SK-N-SH treated with all-trans-retinoic acid at 6 μM for 48 hours (cell line): Measurements from ENCODE around the gene COL4A5.

ENCODE experiments used
- ATAC-seq: fragments of 200-7000 bp; cut with Tn5 transposase; 3 replicates; pipeline ENCODE4 v1.9.1; 2020; ENCODE audit warnings: mild to moderate bottlenecking, moderate library complexity
- ARNTL ChIP-seq: fragments of 450-650 bp; formaldehyde crosslinking; IDR thresholded peaks from 2 replicates; pipeline ENCODE4 v1.5.0; 2020; ENCODE audit warnings: low read depth, mild to moderate bottlenecking, moderate library complexity, borderline replicate concordance
- BACH2 ChIP-seq: fragments of 250-450 bp; sonication (Bioruptor Pico); IDR thresholded peaks from 2 replicates; pipeline ENCODE4 v1.9.0; 2021; ENCODE audit warnings: mild to moderate bottlenecking, borderline replicate concordance
- CREB5 ChIP-seq: fragments of 250-450 bp; sonication (Bioruptor Pico); IDR thresholded peaks from 2 replicates; pipeline ENCODE4 v1.5.1; 2020; ENCODE audit warnings: low read depth, mild to moderate bottlenecking, moderate library complexity
- CSDC2 ChIP-seq: fragments of 250-450 bp; sonication (Bioruptor Pico); IDR thresholded peaks from 2 replicates; pipeline ENCODE4 v1.5.0; 2020; ENCODE audit warnings: mild to moderate bottlenecking, moderate library complexity
- CSRNP3 ChIP-seq: fragments of 250-450 bp; sonication (Bioruptor Pico); IDR thresholded peaks from 2 replicates; pipeline ENCODE4 v1.5.1; 2021; ENCODE audit warnings: mild to moderate bottlenecking, moderate library complexity
- ESRRG ChIP-seq: fragments of 250-450 bp; sonication (Bioruptor Pico); IDR thresholded peaks from 2 replicates; pipeline ENCODE4 v1.6.1; 2021; ENCODE audit warnings: mild to moderate bottlenecking
- ISL1 ChIP-seq: fragments of 250-450 bp; sonication (Bioruptor Pico); IDR thresholded peaks from 2 replicates; pipeline ENCODE4 v2.1.2; 2022; ENCODE audit warnings: mild to moderate bottlenecking, moderate library complexity
- OSR1 ChIP-seq: fragments of 250-450 bp; sonication (Bioruptor Pico); IDR thresholded peaks from 2 replicates; pipeline ENCODE4 v1.8.0; 2022; ENCODE audit warnings: moderate library complexity, mild to moderate bottlenecking, inconsistent platforms
- PATZ1 ChIP-seq: fragments of 250-450 bp; sonication (Bioruptor Pico); IDR thresholded peaks from 2 replicates; pipeline ENCODE4 v1.8.0; 2020; ENCODE audit warnings: mild to moderate bottlenecking, moderate library complexity, borderline replicate concordance
- POU6F1 ChIP-seq: fragments of 250-450 bp; sonication (Bioruptor Pico); IDR thresholded peaks from 2 replicates; pipeline ENCODE4 v1.8.0; 2021; ENCODE audit warnings: low read depth, mild to moderate bottlenecking, moderate library complexity, borderline replicate concordance
- PPARA ChIP-seq: fragments of 250-450 bp; sonication (Bioruptor Pico); IDR thresholded peaks from 2 replicates; pipeline ENCODE4 v1.5.0; 2020; ENCODE audit warnings: mild to moderate bottlenecking, borderline replicate concordance
- RARB ChIP-seq: fragments of 250-450 bp; sonication (Bioruptor Pico); IDR thresholded peaks from 2 replicates; pipeline ENCODE4 v1.8.0; 2021; ENCODE audit warnings: mild to moderate bottlenecking, moderate library complexity
- SNAI2 ChIP-seq: fragments of 250-450 bp; sonication (Bioruptor Pico); IDR thresholded peaks from 2 replicates; pipeline ENCODE4 v1.5.0; 2020; ENCODE audit warnings: mild to moderate bottlenecking, moderate library complexity
- TCF4 ChIP-seq: fragments of 250-450 bp; sonication (Bioruptor Pico); IDR thresholded peaks from 2 replicates; pipeline ENCODE4 v1.8.0; 2021; ENCODE audit warnings: mild to moderate bottlenecking, moderate library complexity, borderline replicate concordance
- TOX ChIP-seq: fragments of 250-450 bp; sonication (Bioruptor Pico); IDR thresholded peaks from 2 replicates; pipeline ENCODE4 v1.8.0; 2021; ENCODE audit warnings: mild to moderate bottlenecking, moderate library complexity, borderline replicate concordance
- TSHZ2 ChIP-seq: fragments of 250-450 bp; sonication (Bioruptor Pico); IDR thresholded peaks from 2 replicates; pipeline ENCODE4 v1.5.0; 2020; ENCODE audit warnings: mild to moderate bottlenecking, moderate library complexity
- ZC3H10 ChIP-seq: fragments of 250-450 bp; sonication (Bioruptor Pico); IDR thresholded peaks from 2 replicates; pipeline ENCODE4 v1.5.1; 2021; ENCODE audit warnings: mild to moderate bottlenecking, moderate library complexity
- ZFP3 ChIP-seq: fragments of 250-450 bp; sonication (Bioruptor Pico); IDR thresholded peaks from 2 replicates; pipeline ENCODE4 v1.5.0; 2020; ENCODE audit warnings: mild to moderate bottlenecking, moderate library complexity
- ZFP30 ChIP-seq: fragments of 450-650 bp; formaldehyde crosslinking; IDR thresholded peaks from 2 replicates; pipeline ENCODE4 v1.5.0; 2022; ENCODE audit warnings: mild to moderate bottlenecking, moderate library complexity
- ZNF565 ChIP-seq: fragments of 450-650 bp; formaldehyde crosslinking; conservative IDR thresholded peaks from 2 replicates; pipeline ENCODE4 v1.5.0; 2020; ENCODE audit warnings: low read depth, mild to moderate bottlenecking, moderate library complexity
- ZNF70 ChIP-seq: fragments of 450-650 bp; formaldehyde crosslinking; IDR thresholded peaks from 2 replicates; pipeline ENCODE4 v1.5.0; 2020; ENCODE audit warnings: mild to moderate bottlenecking, moderate library complexity
- ZNF8 ChIP-seq: fragments of 450-650 bp; formaldehyde crosslinking; IDR thresholded peaks from 2 replicates; pipeline ENCODE4 v1.5.0; 2020; ENCODE audit warnings: mild to moderate bottlenecking, moderate library complexity

COL4A5 gene

GRCh38 chrX:108664701-108665100, 225.1 kb downstream of the COL4A5 start (continued):
- no peak for TF ChIP-seq TSHZ2 (CRISPR knock-in tag)
- no peak for TF ChIP-seq ZNF8

- TF ChIP-seq ZFP30 (CRISPR knock-in tag), result no peak
- no peak for TF ChIP-seq ZNF70 (CRISPR knock-in tag)
- no peak for TF ChIP-seq SNAI2 (CRISPR knock-in tag)
- TF ChIP-seq ZNF8, result no peak
- TF ChIP-seq OSR1 (CRISPR knock-in tag), result no peak
- TF ChIP-seq ISL1 (CRISPR knock-in tag), result no peak
- TF ChIP-seq BACH2 (CRISPR knock-in tag), result no peak
- no peak for TF ChIP-seq ESRRG (CRISPR knock-in tag)
- TF ChIP-seq POU6F1 (CRISPR knock-in tag), result no peak
- TF ChIP-seq TOX (CRISPR knock-in tag), result no peak
- no peak for TF ChIP-seq CSRNP3 (CRISPR knock-in tag)
- no peak for TF ChIP-seq ZC3H10 (CRISPR knock-in tag)
- no peak for TF ChIP-seq ZNF565
- no peak for TF ChIP-seq PPARA
- ATAC-seq, result no peak
Observed at GRCh38 chrX:108666101-108666500, 226.5 kb downstream of the COL4A5 start.

GRCh38 chrX:108671526-108671925, 231.9 kb downstream of the COL4A5 start:
- no peak for ATAC-seq
- TF ChIP-seq PATZ1 (CRISPR knock-in tag), result no peak
- no peak for TF ChIP-seq PPARA
- TF ChIP-seq CSRNP3 (CRISPR knock-in tag), result no peak
- TF ChIP-seq ARNTL (CRISPR knock-in tag), result no peak
- no peak for TF ChIP-seq TSHZ2 (CRISPR knock-in tag)
- TF ChIP-seq ZNF8, result no peak
- TF ChIP-seq ZNF70 (CRISPR knock-in tag), result no peak
- no peak for TF ChIP-seq RARB (CRISPR knock-in tag)
- TF ChIP-seq ZC3H10 (CRISPR knock-in tag), result no peak
- no peak for TF ChIP-seq ZFP3 (CRISPR knock-in tag)
- no peak for TF ChIP-seq CSDC2 (CRISPR knock-in tag)
- TF ChIP-seq ZNF565, result no peak
- TF ChIP-seq OSR1 (CRISPR knock-in tag), result no peak
- TF ChIP-seq TCF4 (CRISPR knock-in tag), result no peak
- no peak for TF ChIP-seq SNAI2 (CRISPR knock-in tag)
- TF ChIP-seq ISL1 (CRISPR knock-in tag), result no peak
- TF ChIP-seq TOX (CRISPR knock-in tag), result no peak
- TF ChIP-seq CREB5 (CRISPR knock-in tag), result no peak
- TF ChIP-seq, all 23 proteins: peak for 0
